HepG2 (cell line): ENCODE results near the gene KCNF1. TPM values are rescaled to one million over a fixed set of nuclear protein-coding genes. Genes with fewer than 3 reads are reported as not detected.

Experiments
- ATF3 ChIP-seq: sonication (generic); formaldehyde crosslinking; IDR thresholded peaks from 2 replicates; pipeline ENCODE4 v1.4.0; 2020; ENCODE audit warnings: missing genetic modification reagents
- BATF2 ChIP-seq: sonication (generic); formaldehyde crosslinking; IDR thresholded peaks from 2 replicates; pipeline ENCODE4 v1.8.0; 2022; ENCODE audit warnings: mild to moderate bottlenecking, missing genetic modification reagents, moderate library complexity
- CREB3 ChIP-seq: sonication (generic); formaldehyde crosslinking; IDR thresholded peaks from 2 replicates; pipeline ENCODE4 v1.5.0; 2020; ENCODE audit warnings: missing genetic modification reagents
- GABPB1 ChIP-seq: IDR thresholded peaks from 2 replicates; pipeline ENCODE4 v1.6.1; 2016; ENCODE audit warnings: mild to moderate bottlenecking, missing genetic modification reagents, moderate library complexity, missing compliant biosample characterization
- GLMP ChIP-seq: sonication (generic); formaldehyde crosslinking; IDR thresholded peaks from 2 replicates; pipeline ENCODE4 v1.9.0; 2021; ENCODE audit warnings: missing genetic modification reagents, mild to moderate bottlenecking, borderline replicate concordance
- MED1 ChIP-seq: sonication (generic); formaldehyde crosslinking; IDR thresholded peaks from 2 replicates; pipeline ENCODE4 v1.4.0; 2020; ENCODE audit warnings: missing genetic modification reagents
- MXD1 ChIP-seq: sonication (generic); formaldehyde crosslinking; IDR thresholded peaks from 2 replicates; pipeline ENCODE4 v1.4.0; 2020; ENCODE audit warnings: mild to moderate bottlenecking, missing genetic modification reagents
- NFIB ChIP-seq: sonication (generic); formaldehyde crosslinking; IDR thresholded peaks from 2 replicates; pipeline ENCODE4 v1.9.0; 2021; ENCODE audit warnings: missing genetic modification reagents, mild to moderate bottlenecking, borderline replicate concordance
- PLSCR1 ChIP-seq: sonication (generic); formaldehyde crosslinking; IDR thresholded peaks from 2 replicates; pipeline ENCODE4 v1.5.0; 2020; ENCODE audit warnings: missing genetic modification reagents, mild to moderate bottlenecking, borderline replicate concordance
- SNRNP70 ChIP-seq: fragments of 200-400 bp; formaldehyde crosslinking; IDR thresholded peaks from 2 replicates; pipeline ENCODE4 v1.6.1; 2017; ENCODE audit warnings: mild to moderate bottlenecking, low read depth, low read length, moderate library complexity
- SP2 ChIP-seq: sonication (generic); formaldehyde crosslinking; IDR thresholded peaks from 2 replicates; pipeline ENCODE4 v1.5.1; 2020; ENCODE audit warnings: mild to moderate bottlenecking, missing genetic modification reagents
- YEATS4 ChIP-seq: sonication (generic); formaldehyde crosslinking; IDR thresholded peaks from 2 replicates; pipeline ENCODE4 v1.4.0; 2020; ENCODE audit warnings: missing genetic modification reagents, borderline replicate concordance
- ZBTB20 ChIP-seq: sonication (generic); formaldehyde crosslinking; IDR thresholded peaks from 2 replicates; pipeline ENCODE4 v1.8.1; 2023; ENCODE audit warnings: missing genetic modification reagents, low read depth, mild to moderate bottlenecking, borderline replicate concordance
- ZNF496 ChIP-seq: sonication (generic); formaldehyde crosslinking; IDR thresholded peaks from 2 replicates; pipeline ENCODE4 v1.8.1; 2023; ENCODE audit warnings: mild to moderate bottlenecking, moderate library complexity, missing genetic modification reagents; ENCODE audit not compliant: insufficient replicate concordance
- ZNF672 ChIP-seq: sonication (generic); formaldehyde crosslinking; IDR thresholded peaks from 2 replicates; pipeline ENCODE4 v1.8.1; 2022; ENCODE audit warnings: missing genetic modification reagents
- ZNF766 ChIP-seq: sonication (generic); formaldehyde crosslinking; IDR thresholded peaks from 2 replicates; pipeline ENCODE4 v1.5.0; 2020; ENCODE audit warnings: missing genetic modification reagents, borderline replicate concordance
- ZNF83 ChIP-seq: sonication (generic); formaldehyde crosslinking; IDR thresholded peaks from 2 replicates; pipeline ENCODE4 v1.4.0; 2020; ENCODE audit warnings: missing genetic modification reagents, mild to moderate bottlenecking, borderline replicate concordance
- polyA plus RNA-seq, 8 experiments: library from polyadenylated mRNA; depleted of rRNA in 3 of 8; stranded (reverse) in 7 of 8; unstranded in 1 of 8; fragments of >200 nt; fragmentation: Illumina TruSeq in 4 of 8; extraction: Trizol in 4 of 8; gene quantifications; 2 replicates each; pipeline versions ENCODE4 v1.2.1 to v1.2.3, GENCODE V29; 2011 to 2016; ENCODE audit warnings: low read depth in 4 of 8, missing spikeins in 1 of 8, mixed read lengths in 1 of 8; ENCODE audit not compliant: insufficient read depth in 1 of 8
- total RNA-seq, 5 experiments: library from RNA; depleted of rRNA; stranded (reverse); fragments of >200 nt; fragmentation: Illumina TruSeq; extraction: Trizol; gene quantifications; 2 replicates each; pipeline ENCODE4 v1.2.3, GENCODE V29; 2016; ENCODE audit warnings: low read depth in 1 of 5
- TF ChIP-seq, protein P1 (sequence below): sonication (generic); formaldehyde crosslinking; IDR thresholded peaks from 2 replicates; pipeline ENCODE4 v1.4.0; 2020; ENCODE audit warnings: mild to moderate bottlenecking, low read depth, missing genetic modification reagents
- TF ChIP-seq, protein P2 (sequence below): sonication (generic); formaldehyde crosslinking; IDR thresholded peaks from 2 replicates; pipeline ENCODE4 v1.4.0; 2020; ENCODE audit warnings: missing genetic modification reagents, borderline replicate concordance

Gene KCNF1
- total and polyA plus RNA-seq, 2 of the 13 experiments (the other 11 are each of a cell fraction or from before 2014, with no cell fraction given): 0.09 to 0.12 TPM

DNA sequence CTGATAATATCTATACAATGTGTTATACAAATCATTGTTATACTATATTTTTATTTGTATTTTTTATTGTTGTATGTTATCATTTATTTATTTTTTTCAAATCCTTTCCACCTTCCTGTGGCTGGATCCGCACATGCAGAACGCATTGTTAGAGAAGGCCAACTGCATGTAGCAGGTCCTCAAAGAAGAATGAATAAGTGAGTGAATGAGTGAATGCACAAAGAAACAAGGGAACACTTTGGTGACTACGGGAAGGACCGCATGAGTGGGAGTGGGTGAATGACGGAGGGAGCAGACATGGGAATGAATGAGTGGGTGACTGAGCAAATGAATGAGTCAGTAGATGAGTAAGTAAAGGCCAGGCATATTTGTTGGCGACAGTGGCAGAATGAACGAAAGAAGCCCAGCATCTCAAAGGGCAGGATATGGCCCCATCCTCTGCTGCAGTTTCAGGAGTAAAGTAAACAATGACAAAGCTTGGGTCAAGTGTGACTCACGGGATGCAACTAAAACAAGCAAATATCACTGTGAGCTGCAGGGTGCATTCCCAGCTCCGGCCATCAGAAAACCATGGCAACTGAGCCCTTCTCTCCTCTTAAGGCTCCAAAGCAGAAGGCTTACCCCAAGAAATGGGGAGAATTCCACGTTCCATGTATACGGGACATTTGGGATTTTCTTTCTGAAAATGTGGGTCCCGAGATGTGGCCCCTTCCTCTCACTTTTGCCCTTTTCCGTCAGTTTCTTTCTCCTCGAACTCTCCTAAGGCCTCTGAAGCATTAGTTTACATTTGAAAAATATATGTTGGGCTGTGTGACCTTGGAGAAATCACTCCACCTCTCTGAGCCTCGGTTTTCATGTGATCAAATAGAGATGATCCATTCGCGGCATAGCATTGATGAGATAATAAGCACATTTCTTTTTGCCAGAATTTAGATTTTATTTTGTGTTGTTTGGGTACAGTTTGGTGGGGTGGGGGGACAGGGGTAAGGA, 24.5 kb downstream of the KCNF1 start (continued):
- TF ChIP-seq MXD1 (CRISPR knock-in tag) (no peak), GABPB1 (peak; percentile 56; the same call in 1 of the 2 replicates), ZNF766 (CRISPR knock-in tag) (no peak), YEATS4 (no peak), ZBTB20 (CRISPR knock-in tag) (peak; percentile 75; the same call in 1 of the 2 replicates), BATF2 (CRISPR knock-in tag) (no peak), GLMP (CRISPR knock-in tag) (no peak), CREB3 (CRISPR knock-in tag) (no peak), MED1 (CRISPR knock-in tag) (peak; percentile 82), SNRNP70 (no peak), SP2 (CRISPR knock-in tag) (no peak), ATF3 (CRISPR knock-in tag) (peak; percentile 96), PLSCR1 (CRISPR knock-in tag) (no peak), ZNF672 (CRISPR knock-in tag) (no peak), ZNF83 (CRISPR knock-in tag) (no peak), ZNF496 (CRISPR knock-in tag) (no peak), NFIB (CRISPR knock-in tag) (no peak)
- TF ChIP-seq, protein P1, sequence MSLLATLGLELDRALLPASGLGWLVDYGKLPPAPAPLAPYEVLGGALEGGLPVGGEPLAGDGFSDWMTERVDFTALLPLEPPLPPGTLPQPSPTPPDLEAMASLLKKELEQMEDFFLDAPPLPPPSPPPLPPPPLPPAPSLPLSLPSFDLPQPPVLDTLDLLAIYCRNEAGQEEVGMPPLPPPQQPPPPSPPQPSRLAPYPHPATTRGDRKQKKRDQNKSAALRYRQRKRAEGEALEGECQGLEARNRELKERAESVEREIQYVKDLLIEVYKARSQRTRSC: no peak
- TF ChIP-seq, protein P2, sequence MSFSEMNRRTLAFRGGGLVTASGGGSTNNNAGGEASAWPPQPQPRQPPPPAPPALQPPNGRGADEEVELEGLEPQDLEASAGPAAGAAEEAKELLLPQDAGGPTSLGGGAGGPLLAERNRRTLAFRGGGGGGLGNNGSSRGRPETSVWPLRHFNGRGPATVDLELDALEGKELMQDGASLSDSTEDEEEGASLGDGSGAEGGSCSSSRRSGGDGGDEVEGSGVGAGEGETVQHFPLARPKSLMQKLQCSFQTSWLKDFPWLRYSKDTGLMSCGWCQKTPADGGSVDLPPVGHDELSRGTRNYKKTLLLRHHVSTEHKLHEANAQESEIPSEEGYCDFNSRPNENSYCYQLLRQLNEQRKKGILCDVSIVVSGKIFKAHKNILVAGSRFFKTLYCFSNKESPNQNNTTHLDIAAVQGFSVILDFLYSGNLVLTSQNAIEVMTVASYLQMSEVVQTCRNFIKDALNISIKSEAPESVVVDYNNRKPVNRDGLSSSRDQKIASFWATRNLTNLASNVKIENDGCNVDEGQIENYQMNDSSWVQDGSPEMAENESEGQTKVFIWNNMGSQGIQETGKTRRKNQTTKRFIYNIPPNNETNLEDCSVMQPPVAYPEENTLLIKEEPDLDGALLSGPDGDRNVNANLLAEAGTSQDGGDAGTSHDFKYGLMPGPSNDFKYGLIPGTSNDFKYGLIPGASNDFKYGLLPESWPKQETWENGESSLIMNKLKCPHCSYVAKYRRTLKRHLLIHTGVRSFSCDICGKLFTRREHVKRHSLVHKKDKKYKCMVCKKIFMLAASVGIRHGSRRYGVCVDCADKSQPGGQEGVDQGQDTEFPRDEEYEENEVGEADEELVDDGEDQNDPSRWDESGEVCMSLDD: no peak
